ENCODE data around the gene CMTM5.

DNA sequence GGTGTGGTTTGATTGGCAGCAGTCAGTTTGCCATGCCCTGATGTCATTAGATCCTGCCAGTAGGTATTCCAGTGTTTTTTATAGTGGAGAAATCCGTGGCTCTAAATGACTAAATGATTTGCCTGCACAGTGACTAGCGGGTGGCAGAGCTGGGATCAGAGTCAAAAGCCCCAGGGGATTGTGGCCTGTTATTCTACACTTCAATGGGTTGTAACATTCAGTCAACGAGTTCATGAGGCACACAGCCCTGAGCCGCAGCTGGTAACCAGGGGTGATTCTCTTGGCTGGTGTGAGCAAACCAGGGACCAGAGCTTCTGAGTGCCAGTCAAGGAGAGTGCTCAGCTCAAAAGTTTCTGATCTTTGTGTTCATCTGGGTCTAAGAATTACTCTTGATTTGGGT lies 29.4 kb downstream of the CMTM5 start:
- TF ChIP-seq ZNF274 (IDR thresholded peaks at IDR 0.05; ENCODE audit: low read depth, low read length) (no peak), SP1 (IDR thresholded peaks at IDR 0.05; ENCODE audit: low read depth) (no peak), EZH2 (IDR thresholded peaks at IDR 0.05) (no peak), ZFX (IDR thresholded peaks at IDR 0.05) (no peak)
- TF ChIP-seq, protein P1, sequence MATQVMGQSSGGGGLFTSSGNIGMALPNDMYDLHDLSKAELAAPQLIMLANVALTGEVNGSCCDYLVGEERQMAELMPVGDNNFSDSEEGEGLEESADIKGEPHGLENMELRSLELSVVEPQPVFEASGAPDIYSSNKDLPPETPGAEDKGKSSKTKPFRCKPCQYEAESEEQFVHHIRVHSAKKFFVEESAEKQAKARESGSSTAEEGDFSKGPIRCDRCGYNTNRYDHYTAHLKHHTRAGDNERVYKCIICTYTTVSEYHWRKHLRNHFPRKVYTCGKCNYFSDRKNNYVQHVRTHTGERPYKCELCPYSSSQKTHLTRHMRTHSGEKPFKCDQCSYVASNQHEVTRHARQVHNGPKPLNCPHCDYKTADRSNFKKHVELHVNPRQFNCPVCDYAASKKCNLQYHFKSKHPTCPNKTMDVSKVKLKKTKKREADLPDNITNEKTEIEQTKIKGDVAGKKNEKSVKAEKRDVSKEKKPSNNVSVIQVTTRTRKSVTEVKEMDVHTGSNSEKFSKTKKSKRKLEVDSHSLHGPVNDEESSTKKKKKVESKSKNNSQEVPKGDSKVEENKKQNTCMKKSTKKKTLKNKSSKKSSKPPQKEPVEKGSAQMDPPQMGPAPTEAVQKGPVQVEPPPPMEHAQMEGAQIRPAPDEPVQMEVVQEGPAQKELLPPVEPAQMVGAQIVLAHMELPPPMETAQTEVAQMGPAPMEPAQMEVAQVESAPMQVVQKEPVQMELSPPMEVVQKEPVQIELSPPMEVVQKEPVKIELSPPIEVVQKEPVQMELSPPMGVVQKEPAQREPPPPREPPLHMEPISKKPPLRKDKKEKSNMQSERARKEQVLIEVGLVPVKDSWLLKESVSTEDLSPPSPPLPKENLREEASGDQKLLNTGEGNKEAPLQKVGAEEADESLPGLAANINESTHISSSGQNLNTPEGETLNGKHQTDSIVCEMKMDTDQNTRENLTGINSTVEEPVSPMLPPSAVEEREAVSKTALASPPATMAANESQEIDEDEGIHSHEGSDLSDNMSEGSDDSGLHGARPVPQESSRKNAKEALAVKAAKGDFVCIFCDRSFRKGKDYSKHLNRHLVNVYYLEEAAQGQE (IDR thresholded peaks at IDR 0.05; ENCODE audit: low read depth), result no peak

Measured in HCT116 (cell line).